ENCODE results near the gene ARL6.
A peak's percentile ranks its signal among the peaks of the same experiment; 100 is the strongest.
"Not testable (repeated sequence)": the region's sequence is repeated elsewhere in the genome, so short reads cannot be mapped to it uniquely, and the experiment has no call there.

Gene ARL6

DNA sequence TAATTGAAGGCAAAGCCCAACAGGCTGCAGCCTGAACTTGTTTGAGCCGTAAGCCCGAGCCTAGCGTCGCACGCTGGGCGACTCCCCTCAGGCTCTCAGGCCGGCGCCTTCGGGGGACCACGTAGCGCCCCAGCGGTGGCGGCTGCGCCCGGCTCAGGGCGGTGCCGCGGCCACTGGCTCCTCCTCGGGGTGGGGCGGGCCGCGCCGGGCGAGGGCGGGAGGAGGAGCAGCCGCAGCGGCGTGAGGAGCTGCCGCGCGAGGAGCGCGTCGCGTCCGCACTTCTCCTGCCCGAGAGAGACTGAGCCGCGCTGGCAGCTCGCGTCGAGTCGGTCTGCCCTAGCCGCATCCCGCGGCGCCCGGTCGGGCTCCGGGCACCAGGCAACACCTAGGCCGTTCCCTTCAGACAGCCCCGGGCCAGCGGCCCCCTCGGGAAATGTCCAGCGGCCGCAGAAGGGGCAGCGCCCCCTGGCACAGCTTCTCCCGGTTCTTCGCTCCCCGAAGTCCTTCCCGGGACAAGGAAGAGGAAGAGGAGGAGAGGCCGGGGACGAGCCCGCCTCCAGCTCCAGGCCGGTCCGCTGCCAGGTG is 57.3 kb downstream of the ARL6 start, which contains the start of gene CRYBG3:
Gene CRYBG3, plus strand, starts transcription at position 238 of the 585 bp plus-strand sequence. Its CDS starts 196 bp downstream, at position 434.
- DNase-seq (ENCODE audit: low spot score), result peak; percentile 86

DNA sequence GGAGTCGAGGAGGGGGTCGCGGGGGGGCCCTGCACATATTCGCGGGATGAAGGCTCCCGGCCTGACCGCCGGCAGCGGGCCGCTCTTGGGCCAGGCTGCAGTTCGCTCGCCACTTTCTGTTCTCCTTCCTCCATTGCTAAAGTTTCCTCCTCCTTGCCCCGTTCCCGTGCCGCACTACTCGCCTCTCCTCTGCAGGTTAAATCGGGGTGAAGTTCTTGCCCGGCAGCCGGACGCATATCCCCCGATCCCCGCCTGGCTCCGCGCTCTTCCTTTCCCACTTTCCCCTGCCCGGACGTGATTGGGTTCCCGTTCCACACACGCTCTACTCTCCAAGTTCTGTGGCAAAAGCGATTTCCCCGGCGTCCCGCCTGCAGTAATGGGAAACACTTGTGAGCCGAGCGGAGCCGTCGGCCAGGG is 57.8 kb downstream of the ARL6 start:
- DNase-seq (ENCODE audit: low spot score), result peak; percentile 55

DNA sequence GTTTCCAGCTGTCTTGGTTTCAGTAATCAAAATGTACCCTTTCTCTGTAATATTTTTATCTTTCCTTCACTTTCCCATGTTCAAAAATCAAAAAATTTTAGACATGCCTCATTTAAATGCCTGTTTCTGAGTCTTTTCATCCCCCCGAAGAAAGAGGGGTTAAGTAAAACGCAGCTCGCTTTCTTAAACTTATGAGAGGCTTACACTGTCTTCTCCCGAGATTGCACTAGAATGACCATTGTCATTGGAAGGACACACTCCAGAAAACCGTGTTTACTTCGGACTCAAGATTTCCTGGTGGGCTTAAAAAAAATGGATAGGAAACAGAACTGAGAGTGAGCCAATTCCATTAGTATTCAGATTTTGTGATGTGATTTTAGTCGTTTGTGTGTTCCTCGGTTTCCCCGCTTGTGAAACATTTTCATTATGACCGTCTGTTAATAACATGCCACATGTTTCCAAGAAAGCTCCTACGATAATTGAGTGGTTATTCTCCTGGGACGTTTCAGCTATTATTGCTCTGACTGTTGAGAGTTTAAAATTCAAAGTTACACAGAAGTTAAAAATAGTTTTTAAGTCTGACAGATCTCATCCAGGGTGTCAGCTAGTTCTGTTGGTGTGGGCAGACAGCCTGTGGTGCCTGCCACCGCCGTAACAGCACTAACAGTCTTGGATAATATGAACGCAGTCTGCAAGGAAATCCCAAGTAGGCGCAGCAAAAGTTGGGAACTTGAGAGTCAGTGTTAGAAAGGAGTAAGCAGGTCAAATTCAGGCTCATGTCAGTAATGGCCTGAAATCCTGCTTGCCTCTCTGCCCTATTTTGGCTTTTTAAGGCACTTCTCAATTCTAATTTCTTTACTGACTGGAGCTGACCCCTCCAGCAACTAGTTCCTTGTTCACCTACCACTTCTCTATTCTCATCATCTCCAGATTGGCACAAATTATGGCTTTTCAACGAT is 58.8 kb downstream of the ARL6 start:
- peak; percentile 38 for DNase-seq (ENCODE audit: low spot score)

DNA sequence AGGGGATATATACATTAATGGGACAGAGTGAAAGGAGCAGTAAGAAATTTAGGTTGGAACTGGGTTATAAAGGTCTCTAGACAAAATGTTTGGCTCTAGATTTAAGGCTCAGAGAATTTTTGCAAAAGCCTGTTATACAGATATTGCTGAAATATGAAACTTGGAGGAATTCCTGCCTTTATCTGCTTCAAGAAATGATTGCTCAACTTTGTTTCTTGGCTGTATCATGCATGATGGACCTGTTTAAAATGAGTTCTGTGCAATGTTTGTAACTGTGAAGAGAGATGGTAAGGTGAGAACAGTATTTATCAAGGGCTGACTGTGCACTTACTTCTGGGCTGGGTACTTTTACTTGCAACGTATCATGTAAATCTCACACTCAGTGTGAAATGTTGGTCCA is 60.5 kb downstream of the ARL6 start:
- no peak for DNase-seq (ENCODE audit: low spot score)

DNA sequence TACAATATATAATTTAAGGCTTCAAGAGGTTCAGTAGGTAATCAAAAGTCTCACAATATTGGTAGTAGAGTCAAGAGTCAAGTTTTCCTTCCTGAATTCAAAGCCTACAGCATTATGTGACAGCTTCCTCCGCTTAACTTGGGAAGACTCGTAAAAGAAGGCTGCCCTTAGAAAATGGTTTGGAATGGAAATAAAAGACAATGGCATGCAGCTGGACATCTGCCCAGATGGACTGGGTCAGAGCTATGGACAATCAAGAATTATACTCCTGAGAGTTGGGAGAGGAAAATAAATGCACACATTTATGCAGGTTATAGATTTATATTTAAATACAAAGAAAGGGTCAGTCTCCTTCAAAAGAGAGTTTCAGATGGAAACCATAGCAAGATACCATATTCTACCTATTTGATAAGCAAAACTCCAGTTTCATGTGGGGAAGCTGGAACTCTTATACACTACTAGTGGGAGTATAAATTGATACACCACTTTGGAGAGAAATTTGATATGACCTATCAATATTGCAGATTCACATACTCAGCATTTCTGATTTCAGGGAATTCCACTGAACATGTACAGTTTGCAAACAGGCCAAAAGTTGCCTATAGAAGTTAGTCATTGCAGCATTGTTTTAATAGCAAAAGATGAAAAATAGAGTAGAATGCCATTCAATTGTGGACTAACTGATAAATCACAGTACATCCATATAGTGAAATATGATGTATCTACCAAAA is 63.3 kb downstream of the ARL6 start:
- DNase-seq (ENCODE audit: low spot score), result no peak

DNA sequence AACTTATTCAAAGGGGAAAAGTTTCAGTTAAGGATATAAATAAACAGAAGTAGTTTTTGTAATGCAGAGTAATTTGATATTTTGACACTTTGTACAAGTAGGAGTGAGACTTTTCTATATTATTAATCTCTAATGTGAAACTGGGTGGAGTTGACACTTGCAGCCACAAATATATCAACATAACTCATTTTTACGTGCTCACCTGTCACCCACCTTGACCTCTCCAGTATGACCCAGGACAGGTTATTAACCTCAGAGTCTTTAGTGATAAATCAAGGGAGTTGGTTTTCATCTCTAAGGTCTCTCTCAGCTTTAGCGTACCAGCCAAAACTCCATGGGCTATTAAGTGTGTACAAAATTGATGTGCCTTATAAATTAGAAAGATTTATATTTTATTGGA is 64.6 kb downstream of the ARL6 start:
- DNase-seq (ENCODE audit: low spot score), result no peak

DNA sequence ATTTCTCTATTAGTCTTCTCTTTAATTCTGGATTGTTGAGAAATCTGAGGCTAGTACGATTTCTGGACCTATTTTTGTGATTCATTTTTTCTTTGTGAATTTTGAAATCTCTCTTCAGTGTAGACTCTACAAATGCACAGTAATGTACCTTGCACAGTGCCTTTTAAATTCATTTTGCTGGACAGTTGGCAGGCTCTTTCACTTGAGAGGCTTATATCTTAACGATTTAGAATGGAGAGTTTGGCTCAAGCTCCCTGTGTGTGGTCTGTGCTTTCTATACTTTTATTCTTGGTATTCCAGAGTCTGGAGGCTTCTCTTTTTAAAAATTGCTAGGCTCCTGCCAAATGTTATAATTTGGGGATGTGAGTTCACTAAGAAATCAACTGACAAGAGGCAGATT is 66.1 kb downstream of the ARL6 start:
- DNase-seq (ENCODE audit: low spot score), result no peak

DNA sequence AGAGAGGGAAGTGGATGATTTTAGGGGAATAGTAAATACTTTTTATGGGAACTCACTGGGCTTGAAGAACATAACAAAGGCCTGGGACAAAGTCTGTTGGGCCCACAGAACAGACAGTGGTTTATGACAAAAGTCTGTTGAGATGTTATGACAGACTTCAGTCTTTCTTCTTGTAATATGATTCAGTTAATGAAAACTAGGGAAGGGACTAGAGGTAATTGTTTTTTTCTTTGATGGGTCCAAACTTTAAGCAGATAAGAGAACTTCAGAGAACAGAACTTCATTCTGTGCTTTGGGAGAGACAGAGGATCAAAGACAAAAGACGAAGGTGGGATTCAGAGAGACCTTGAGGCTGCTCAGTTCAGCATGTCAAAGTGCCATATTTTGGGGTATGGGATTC is 66.6 kb downstream of the ARL6 start:
- DNase-seq (ENCODE audit: low spot score), result no peak

DNA sequence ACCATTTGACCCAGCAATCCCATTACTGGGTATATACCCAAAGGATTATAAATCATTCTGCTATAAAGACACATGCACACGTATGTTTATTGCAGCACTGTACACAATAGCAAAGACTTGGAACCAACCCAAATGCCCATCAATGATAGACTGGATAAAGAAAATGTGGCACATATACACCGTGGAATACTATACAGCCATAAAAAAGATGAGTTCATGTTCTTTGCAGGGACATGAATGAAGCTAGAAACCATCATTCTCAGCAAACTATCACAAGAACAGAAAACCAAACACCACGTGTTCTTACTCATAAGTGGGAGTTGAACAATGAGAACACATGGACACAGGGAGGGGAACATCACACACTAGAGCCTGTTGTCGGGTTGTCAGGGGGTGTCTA is 68.6 kb downstream of the ARL6 start:
- not testable (repeated sequence) for DNase-seq (ENCODE audit: low spot score)

DNA sequence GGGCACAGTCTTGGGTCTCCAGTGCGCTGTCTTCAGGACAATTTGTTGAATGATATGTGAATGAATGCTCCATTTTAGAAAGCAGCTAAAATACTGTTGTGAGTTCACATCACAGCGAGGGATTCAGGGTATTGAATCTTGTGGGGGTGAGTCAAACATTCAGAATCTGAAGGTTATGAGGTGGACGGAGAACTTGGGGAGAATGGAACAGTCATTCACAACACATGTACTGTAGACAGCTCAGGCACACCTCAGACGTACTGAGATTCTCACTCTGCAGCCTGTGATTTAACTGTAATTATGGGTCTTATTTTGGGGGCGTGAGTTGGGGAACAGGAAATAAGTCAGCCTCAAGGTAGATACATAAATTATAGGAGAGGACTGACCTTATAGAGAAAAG is 71.2 kb downstream of the ARL6 start:
- peak; percentile 35 for DNase-seq (ENCODE audit: low spot score)

DNA sequence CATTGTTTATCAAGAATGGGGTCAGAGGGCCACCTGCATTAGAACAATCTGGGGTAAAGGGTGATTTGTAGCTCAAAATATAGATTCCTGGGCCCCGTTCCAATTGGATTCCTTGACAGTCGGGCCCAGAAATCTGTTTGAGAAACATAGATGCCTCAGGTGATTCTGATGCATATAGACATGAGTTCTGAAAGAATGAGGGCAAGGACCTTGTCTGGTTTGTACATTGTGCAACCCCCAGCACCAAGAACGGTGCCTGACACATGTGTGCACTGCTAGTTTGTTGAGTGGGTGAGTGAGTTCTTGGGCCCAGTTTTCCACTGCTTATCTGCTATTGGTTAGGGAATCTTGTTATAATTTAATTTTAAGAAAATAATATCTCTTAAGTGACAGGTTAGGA is 73.8 kb downstream of the ARL6 start:
- no peak for DNase-seq (ENCODE audit: low spot score)

DNA sequence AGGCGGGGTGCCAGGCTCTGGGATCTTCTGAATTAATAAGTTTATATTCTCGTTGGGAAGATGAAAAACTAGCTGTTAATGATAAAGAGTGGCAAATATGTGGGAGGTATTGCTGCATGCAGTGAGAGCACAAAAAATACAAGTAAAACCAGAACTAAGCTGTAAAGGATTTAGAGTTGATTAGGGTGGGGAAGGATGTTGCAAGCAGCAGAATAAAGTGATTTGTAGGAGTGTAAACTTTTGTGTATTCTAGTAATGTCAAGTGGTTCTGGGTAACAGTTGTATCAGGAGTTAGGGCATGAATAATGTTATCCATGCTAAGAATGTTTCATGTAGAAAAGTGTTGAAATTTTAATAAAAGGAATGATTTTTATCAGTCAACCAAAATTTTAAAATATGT is 75.4 kb downstream of the ARL6 start:
- no peak for DNase-seq (ENCODE audit: low spot score)

DNA sequence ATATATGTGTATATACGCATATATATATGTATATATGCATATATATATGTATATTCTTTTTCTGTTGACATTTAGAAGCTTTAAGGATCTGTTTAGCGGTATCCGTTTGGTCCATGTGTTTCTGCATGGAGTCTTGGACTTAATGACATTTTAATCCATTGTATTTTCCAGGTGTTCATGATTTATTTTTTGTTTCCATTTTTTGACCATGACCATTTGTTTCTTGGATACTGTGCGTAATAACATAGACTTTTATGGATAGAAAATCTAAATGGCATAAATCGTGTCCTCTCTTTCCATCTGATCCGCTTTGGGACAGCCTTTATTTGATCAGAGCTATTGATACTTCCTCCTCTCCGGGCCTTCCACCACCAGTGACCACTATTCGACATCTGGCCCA is 76.7 kb downstream of the ARL6 start:
- no peak for DNase-seq (ENCODE audit: low spot score)

DNA sequence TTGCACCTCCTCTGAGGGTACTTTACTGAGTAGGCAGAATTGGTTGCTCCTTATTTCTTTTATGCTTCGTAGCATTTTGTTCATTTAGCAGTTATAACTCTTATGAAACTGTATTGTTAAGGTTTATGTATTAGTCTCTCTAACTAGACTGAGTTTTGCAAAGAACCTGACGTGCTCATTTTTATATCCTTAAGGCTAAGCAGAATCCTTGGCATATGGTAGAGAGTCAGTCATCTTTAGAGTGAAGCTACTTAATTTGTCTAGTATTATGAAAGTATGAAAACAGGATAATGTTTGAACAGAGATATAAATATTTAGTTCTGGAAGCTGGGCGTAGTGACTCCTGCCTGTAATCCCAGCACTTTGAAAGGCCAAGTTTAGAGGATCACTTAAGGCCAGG is 77.4 kb downstream of the ARL6 start:
- no peak for DNase-seq (ENCODE audit: low spot score)

DNA sequence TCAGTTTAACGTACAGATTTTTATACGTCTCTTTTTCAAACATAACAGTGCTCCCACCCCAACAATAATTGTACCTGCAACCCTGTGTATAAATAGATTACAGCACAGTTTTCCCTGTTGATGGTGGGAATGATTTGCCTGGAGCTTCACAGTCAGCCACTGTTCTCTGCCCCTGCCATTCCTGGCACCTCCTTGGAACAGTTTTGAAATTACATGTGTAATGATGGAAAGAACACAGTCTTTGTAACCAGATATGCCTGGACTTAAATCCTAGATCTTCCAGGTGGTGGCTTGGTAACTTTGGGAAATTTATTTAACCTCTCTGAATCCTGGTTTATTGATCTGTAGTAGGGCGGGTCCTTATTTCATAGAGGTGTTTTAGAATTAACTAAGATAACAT is 84.2 kb downstream of the ARL6 start:
- no peak for DNase-seq (ENCODE audit: low spot score)

All from RKO (cell line).